Measurements from ENCODE around the gene PARN. TPM values are rescaled to one million over a fixed set of nuclear protein-coding genes. Genes with fewer than 3 reads are reported as not detected.
A peak's percentile ranks its signal among the peaks of the same experiment; 100 is the strongest.

Gene PARN
- total and polyA plus RNA-seq, 2 of the 4 experiments (the other 2 are of a cell fraction): 24.6 to 25.1 TPM

- no peak overlapping the region for H4K8ac ChIP-seq (ENCODE audit: low read depth in 2 of 2, low read length in 2 of 2)
- peaks cover 8% of the 10 kb centered on the region for H3K9me3 ChIP-seq (ENCODE audit: control insufficient read depth, insufficient read depth, low read length)
- BruUV-seq (replicated peaks): no TSS peak
- H3K9ac ChIP-seq (ENCODE audit: low read depth, low read length): no peak overlapping the region
- no peak overlapping the region for H2AFZ ChIP-seq (replicated peaks; ENCODE audit: low read length, poor library complexity)
- CTCF ChIA-PET: no interaction called here
- no peak for TF ChIP-seq ELK1 (IDR thresholded peaks at IDR 0.05; ENCODE audit: borderline replicate concordance, low read depth, low read length)
- no peak for TF ChIP-seq RFX5 (IDR thresholded peaks at IDR 0.05; ENCODE audit: low read depth, low read length)
- no peak for TF ChIP-seq SMC3 (IDR thresholded peaks at IDR 0.05; ENCODE audit: low read depth, low read length)
- no peak for TF ChIP-seq NFE2L2 (IDR thresholded peaks at IDR 0.05; ENCODE audit: low read depth, low read length)
- no peak for TF ChIP-seq RCOR1 (IDR thresholded peaks at IDR 0.05; ENCODE audit: insufficient replicate concordance, low read length)
- peak overlapping the region; percentile 30; the same call in 1 of the 2 replicates for H3K56ac ChIP-seq (ENCODE audit: extremely low read depth, insufficient read depth, low read length)
- no peak overlapping the region for H2BK15ac ChIP-seq (ENCODE audit: low read depth, low read length)
- no peaks in the 10 kb centered on the region for H3K27me3 ChIP-seq (ENCODE audit: control insufficient read depth, insufficient read depth, low read length)
- H3K23ac ChIP-seq (ENCODE audit: low read depth, low read length): no peak overlapping the region
- H2AK5ac ChIP-seq (ENCODE audit: low read depth, low read length): no peak overlapping the region
- H4K91ac ChIP-seq (ENCODE audit: insufficient read depth, low read depth, low read length): no peak overlapping the region
- peak overlapping the region; percentile 3 for H2BK5ac ChIP-seq (ENCODE audit: low read depth, low read length, poor library complexity, severe bottlenecking)
- H3K18ac ChIP-seq (ENCODE audit: low read depth, low read length): no peak overlapping the region
- no CpG with 5 or more reads among the region's 2 CpGs for WGBS, 2 experiments (ENCODE audit: extremely low coverage in 2 of 2, insufficient read length in 1 of 2)
- H3K79me1 ChIP-seq (ENCODE audit: low read depth in 1 of 2, low read length in 2 of 2): peaks cover 0 to 7% of the 10 kb centered on the region in 2 experiments; a peak in 2 of 4 replicates
- H2BK120ac ChIP-seq (ENCODE audit: low read depth, low read length): no peak overlapping the region
- no peak overlapping the region for H3K4me2 ChIP-seq (ENCODE audit: low read depth, low read length)
- H3K4ac ChIP-seq (ENCODE audit: low read depth, low read length): no peak overlapping the region
- in situ Hi-C loops (cut with MboI; ENCODE audit: low sequenced_read_pairs): no loop called here
- H3K9me1 ChIP-seq (ENCODE audit: insufficient read depth, low read length): no peaks in the 10 kb centered on the region
- H2AK9ac ChIP-seq (replicated peaks; ENCODE audit: low read depth, low read length, poor library complexity): no peak overlapping the region
- POLR2A ChIA-PET (ENCODE audit: unreplicated experiment): no interaction called here
- H3K36me3 ChIP-seq (ENCODE audit: control insufficient read depth, insufficient read depth, low read length): peaks cover 5% of the 10 kb centered on the region; the same call in 1 of the 2 replicates
- no peak overlapping the region for H3K14ac ChIP-seq (replicated peaks; ENCODE audit: low read depth, low read length)
- no peak overlapping the region for H2BK20ac ChIP-seq (ENCODE audit: low read depth, low read length)
- peaks cover 4% of the 10 kb centered on the region; the same call in 1 of the 2 replicates for H4K20me1 ChIP-seq (ENCODE audit: insufficient read depth, low read length)
- DNase-seq: peak; percentile 62
- H3K4me3 ChIP-seq (ENCODE audit: insufficient read depth, low read depth, low read length): no peak overlapping the region
- H4K5ac ChIP-seq (ENCODE audit: low read depth, low read length): no peak overlapping the region
- intact Hi-C loops (cut with micrococcal nuclease): no loop called here
- H3K4me1 ChIP-seq (ENCODE audit: control insufficient read depth, insufficient read depth, low read length): no peaks in the 10 kb centered on the region
- H3K27ac ChIP-seq (ENCODE audit: insufficient read depth, low read length): no peak overlapping the region
- ATAC-seq (ENCODE audit: low read depth): peak; percentile 64
- dilution Hi-C loops (cut with HindIII; ENCODE audit: low sequenced_read_pairs, unreplicated experiment): no loop called here
Measured at GRCh38 chr16:14539631-14540030, 90.4 kb downstream of the PARN start.
